GM12874 (cell line): Measurements from ENCODE around the gene MIGA2.

Experiments
- TF ChIP-seq, protein P1 (sequence below): IDR thresholded peaks from 2 replicates; pipeline ENCODE4 v1.5.1; 2011; ENCODE audit warnings: low read depth, mild to moderate bottlenecking, control low read depth, low read length, moderate library complexity; ENCODE audit not compliant: insufficient read depth

The MIGA2 gene

DNA sequence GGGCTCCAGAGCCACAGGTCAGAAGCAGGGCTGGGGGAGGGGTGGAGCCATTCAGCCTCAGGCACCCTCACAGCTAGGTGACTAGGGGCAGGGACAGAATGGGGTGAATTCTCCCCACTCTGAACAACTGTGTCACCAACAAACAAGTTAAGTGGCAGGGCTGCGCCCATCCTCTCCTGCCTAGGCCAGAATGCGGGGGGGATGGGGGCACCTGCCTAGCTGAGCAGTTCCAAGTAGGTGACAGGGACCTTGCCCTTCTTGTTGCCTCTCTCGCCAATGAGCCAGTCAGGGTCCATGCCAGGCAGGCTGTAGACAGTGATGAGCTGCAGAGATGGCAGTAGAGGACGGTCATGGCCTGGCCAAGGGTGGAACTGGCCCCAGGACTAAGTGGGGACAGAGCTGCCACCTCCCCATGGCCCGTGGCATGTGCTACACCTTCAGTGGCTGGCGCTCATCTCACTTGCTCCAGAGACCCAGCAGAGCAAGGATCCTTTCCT is 27.9 kb upstream of the MIGA2 start:
- TF ChIP-seq, protein P1, sequence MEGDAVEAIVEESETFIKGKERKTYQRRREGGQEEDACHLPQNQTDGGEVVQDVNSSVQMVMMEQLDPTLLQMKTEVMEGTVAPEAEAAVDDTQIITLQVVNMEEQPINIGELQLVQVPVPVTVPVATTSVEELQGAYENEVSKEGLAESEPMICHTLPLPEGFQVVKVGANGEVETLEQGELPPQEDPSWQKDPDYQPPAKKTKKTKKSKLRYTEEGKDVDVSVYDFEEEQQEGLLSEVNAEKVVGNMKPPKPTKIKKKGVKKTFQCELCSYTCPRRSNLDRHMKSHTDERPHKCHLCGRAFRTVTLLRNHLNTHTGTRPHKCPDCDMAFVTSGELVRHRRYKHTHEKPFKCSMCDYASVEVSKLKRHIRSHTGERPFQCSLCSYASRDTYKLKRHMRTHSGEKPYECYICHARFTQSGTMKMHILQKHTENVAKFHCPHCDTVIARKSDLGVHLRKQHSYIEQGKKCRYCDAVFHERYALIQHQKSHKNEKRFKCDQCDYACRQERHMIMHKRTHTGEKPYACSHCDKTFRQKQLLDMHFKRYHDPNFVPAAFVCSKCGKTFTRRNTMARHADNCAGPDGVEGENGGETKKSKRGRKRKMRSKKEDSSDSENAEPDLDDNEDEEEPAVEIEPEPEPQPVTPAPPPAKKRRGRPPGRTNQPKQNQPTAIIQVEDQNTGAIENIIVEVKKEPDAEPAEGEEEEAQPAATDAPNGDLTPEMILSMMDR: no peak

DNA sequence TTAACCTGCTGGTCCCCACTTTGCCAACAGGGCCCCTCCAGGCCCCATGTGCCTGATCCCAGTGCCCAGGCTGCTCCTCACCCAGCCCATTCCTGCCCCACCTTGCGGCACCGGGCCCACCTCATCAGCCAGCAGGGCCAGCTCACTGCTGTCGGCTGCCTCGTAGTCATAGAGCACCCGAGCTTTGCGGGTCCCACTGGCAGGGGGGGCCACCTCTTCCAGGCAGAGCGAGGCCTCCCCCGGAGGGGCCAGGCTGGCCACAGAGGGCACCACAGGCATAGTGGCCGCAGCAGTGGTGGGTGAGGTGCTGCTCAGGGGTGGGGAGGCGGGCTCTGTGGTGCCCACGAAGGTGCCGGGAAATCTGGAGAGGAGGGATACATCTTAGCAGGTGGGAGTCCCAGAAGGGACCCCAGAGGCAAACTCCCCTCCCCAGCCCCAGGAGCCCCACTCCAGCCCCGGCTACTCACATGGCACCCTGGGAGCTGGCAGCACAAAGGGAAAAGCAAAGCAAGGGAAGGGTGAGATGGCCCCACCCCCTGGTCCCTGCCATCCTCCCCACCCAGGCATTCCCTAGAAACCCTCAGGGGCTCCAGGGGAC is 27.3 kb upstream of the MIGA2 start:
- TF ChIP-seq, protein P1: no peak

DNA sequence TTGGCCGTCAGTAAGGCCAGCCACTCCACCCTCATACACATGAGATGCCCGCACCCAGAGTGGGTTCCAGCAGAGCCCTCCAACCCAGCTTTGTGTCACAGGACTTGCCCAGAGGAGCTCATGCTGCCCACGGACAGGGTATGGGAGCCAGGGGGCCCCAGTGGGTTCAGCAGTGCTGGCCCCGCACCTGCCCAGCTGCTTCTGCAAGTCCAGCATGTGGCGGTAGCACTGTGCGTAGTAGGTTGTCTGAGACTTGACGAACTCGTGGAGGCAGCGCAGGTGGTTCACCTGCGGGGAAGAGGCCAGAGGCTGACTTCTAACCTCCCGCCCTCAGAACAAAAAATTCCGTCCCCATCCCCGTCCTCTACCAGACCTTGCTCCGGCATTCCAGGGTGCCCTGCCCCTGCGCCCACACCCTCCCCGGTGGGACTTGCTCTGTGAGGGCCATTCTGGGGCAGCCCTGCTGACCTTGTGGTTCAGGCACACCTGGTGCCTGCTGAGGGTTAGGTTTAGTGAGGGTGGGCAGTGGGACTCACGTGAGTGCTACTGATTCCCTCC is 26.8 kb upstream of the MIGA2 start:
- TF ChIP-seq, protein P1: no peak

DNA sequence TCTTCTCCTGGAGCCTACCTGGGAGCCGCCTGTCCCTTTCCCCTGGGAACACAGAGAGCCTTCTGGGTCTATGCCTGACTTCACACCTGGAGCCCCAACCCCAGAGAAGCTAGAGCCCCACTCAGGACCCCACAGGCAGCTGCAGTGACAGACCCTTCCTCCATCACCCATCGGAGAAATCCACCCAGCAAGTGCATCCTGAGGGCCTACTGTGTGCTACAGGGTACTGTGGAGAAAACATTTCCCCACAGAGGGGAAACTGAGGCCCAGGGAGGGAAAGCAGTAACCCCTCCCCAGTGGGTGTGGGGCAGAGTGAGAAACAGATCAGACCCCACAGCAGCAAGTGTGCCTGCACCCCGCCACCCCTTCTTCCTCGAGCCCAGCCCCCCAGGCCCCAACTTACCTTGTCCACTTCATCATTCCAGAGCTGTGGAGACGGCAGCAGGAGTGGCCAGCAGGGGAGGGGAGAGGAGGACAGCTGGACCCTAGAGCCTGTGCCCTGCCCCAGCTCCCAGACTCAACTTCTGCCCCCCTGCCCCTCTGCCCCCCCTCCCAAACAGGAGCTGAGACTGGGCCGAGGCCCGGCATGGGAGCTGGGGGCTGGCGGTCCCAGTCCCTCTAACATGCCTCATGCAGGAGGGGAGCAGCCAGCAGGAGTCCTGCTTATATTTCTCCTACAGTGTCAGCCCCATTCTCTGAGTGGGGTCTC is 26.0 kb upstream of the MIGA2 start:
- TF ChIP-seq, protein P1: no peak

DNA sequence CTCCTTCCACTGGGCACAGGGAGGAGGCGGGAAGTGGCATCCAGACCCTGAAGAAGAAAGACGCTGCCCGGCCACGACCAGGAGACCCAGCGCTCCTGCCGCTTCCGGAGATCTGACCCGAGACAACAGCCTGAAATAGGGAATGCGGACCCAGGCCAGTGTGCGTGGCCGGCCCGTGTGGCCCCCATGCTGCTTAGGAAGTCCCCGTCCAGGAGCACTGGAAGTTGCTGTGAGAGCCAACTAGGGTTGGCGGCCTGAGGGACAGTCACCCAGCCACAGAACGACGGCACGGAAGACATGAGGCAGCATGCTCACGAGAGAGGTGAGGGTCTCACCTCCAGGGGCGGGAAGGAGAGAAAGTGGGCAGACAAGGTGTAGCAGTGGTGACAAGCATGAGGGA is 25.3 kb upstream of the MIGA2 start:
- TF ChIP-seq, protein P1: no peak

DNA sequence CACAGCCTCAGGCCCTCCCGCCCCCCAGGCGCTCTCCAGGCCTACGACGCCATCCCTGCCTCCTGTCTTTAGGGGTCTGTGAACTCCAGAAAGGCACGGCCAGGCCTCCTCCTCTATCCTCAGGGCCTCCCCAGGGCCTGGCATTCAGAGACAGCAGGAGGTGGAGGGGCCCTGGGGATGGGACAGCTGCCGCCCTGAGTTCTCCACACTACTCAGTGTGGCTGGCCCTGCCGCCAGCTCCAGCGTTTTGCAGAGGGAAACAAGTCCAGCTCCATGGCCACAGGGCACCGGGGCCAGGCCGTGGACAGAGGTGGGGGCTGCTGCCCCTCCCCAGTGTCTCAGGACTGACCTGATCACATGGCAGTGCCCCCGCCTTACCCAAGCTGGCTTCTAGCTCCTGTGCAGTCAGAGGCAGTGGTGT is 24.7 kb upstream of the MIGA2 start:
- TF ChIP-seq, protein P1: no peak

DNA sequence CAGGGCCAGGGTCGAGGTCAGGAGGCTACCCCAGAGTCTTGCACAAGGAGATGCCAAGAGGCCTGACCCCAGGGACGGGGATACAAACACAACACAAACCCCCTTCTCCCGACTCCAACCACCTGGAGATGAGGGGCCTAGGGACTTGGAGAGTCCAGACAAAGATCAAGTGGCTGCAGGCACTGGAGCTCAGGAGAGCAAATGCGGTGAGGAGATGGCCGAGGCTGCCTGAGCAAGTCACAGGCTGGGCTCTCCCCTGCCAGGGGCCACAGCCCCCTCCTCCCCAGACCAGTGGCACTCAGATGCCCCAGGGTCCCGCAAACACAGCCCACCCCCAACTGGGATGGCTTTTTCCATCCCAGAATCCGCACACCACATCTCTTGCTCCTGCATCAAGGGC is 24.1 kb upstream of the MIGA2 start:
- TF ChIP-seq, protein P1: no peak
